GM12864 (cell line): ENCODE results near the gene SANBR.

ENCODE experiments used
- DNase-seq: peaks from one replicate; pipeline ENCODE4 v3.0.0-alpha.2; 2011; ENCODE audit warnings: low read depth
- H3K4me3 ChIP-seq: 2 replicates; pipeline ENCODE4 v1.5.1; 2011; ENCODE audit warnings: mild to moderate bottlenecking, low read depth, low read length, control low read depth
- CTCF ChIP-seq: IDR thresholded peaks from 2 replicates; pipeline ENCODE4 v1.5.1; 2011; ENCODE audit warnings: low read depth, mild to moderate bottlenecking, moderate library complexity, low read length, control low read depth, inconsistent platforms; ENCODE audit errors: missing control alignments

SANBR gene

GRCh38 chr2:61065714-61066709 lies at the start of gene SANBR:
TSS of gene SANBR (plus strand) at chr2:61065871. CDS start at chr2:61070351, 4,480 bp downstream.
- H3K4me3 ChIP-seq: peak within 1 kb of the TSS; percentile 76
- peak; percentile 37 for DNase-seq
- TF ChIP-seq CTCF: no peak

- H3K4me3 ChIP-seq: peak overlapping the region; percentile 68; the same call in 1 of the 2 replicates
- TF ChIP-seq CTCF: no peak
- no peak for DNase-seq
Measured at GRCh38 chr2:61015976-61016375, 49.7 kb upstream of the SANBR start.

- no peak for TF ChIP-seq CTCF
- DNase-seq: no peak
- H3K4me3 ChIP-seq: peak overlapping the region; percentile 68
Measured at GRCh38 chr2:61016392-61017002, 49.2 kb upstream of the SANBR start.

GRCh38 chr2:61017003-61017555 lies 48.6 kb upstream of the SANBR start:
- peak; percentile 59 for DNase-seq
- peak overlapping the region; percentile 68 for H3K4me3 ChIP-seq
- TF ChIP-seq CTCF: no peak

GRCh38 chr2:61017556-61018317 lies 47.9 kb upstream of the SANBR start, which contains the start of the genes PEX13 and PUS10:
TSS of gene PEX13 (plus strand) at chr2:61017720. CDS start at chr2:61017760, 40 bp downstream.
TSS of gene PUS10 (minus strand) at chr2:61018255. CDS start at chr2:61011890, 6,365 bp downstream.
- DNase-seq: peak; percentile 39
- no peak for TF ChIP-seq CTCF
- H3K4me3 ChIP-seq: peak within 1 kb of the TSS; percentile 68

GRCh38 chr2:61018318-61018755 lies 47.3 kb upstream of the SANBR start:
- no peak for DNase-seq
- H3K4me3 ChIP-seq: peak overlapping the region; percentile 68
- no peak for TF ChIP-seq CTCF
